ENCODE results near the gene ZNF581. TPM values are rescaled to one million over a fixed set of nuclear protein-coding genes. Genes with fewer than 3 reads are reported as not detected.

Gene ZNF581
- total RNA-seq, 1 experiment from 2014 or later, result 37.5 TPM

- no peaks in the 10 kb centered on the region for H3K9me3 ChIP-seq (ENCODE audit: low read length)
- no TSS peak for BruUV-seq (replicated peaks)
- peaks cover 12% of the 10 kb centered on the region for H3F3A ChIP-seq (ENCODE audit: low read length, unreplicated experiment)
- peaks cover 50% of the 10 kb centered on the region for H3K36me3 ChIP-seq (ENCODE audit: low read depth, low read length)
- ChIA-PET CTCF (interaction anchor here (1.0 kb wide), 3 partner anchors 14 to 39 kb away, joined by 5 to 7 read pairs (median 7); partner anchors contain the start of gene U2AF2), POLR2A (ENCODE audit: unreplicated experiment) (interaction anchor here (0.6 kb wide), 1 partner anchor 112 kb away, joined by 10 read pairs; no protein-coding TSS in a partner anchor)
- intact Hi-C loops (cut with micrococcal nuclease), result loop anchor here (2.0 kb wide), 1 partner anchor 14 kb away; no protein-coding TSS in a partner anchor
- H3K27ac ChIP-seq (ENCODE audit: low read length), result no peak overlapping the region
- no peaks in the 10 kb centered on the region for H3K9me2 ChIP-seq (replicated peaks; ENCODE audit: low read length)
- no peak for DNase-seq
- no peaks in the 10 kb centered on the region for H3K27me3 ChIP-seq (ENCODE audit: low read length)
- peaks cover 85% of the 10 kb centered on the region for H3K79me2 ChIP-seq (ENCODE audit: low read length)
- no peak overlapping the region for H3K4me2 ChIP-seq (ENCODE audit: low read length)
- no peak for TF ChIP-seq EZH2phosphoT487 (IDR thresholded peaks at IDR 0.05; ENCODE audit: borderline replicate concordance, low read length)
- no peak for TF ChIP-seq CTCF (conservative IDR thresholded peaks at IDR 0.05; ENCODE audit: low read depth, low read length)
- no peak for TF ChIP-seq EZH2 (IDR thresholded peaks at IDR 0.05; ENCODE audit: low read length, unreplicated experiment)
- H2AFZ ChIP-seq (ENCODE audit: low read length), result no peak overlapping the region
- ATAC-seq, result no peak
- no peak overlapping the region for H3K4me3 ChIP-seq (ENCODE audit: low read length)
- peaks cover 43% of the 10 kb centered on the region for H4K20me1 ChIP-seq (ENCODE audit: low read length)
- H3K9ac ChIP-seq (ENCODE audit: low read length), result no peak overlapping the region
- peaks cover 5% of the 10 kb centered on the region; the same call in 1 of the 2 replicates for H3K4me1 ChIP-seq (ENCODE audit: insufficient read depth, low read length)
Measured at GRCh38 chr19:55671054-55671378, 27.6 kb downstream of the ZNF581 start.

GRCh38 chr19:55672418-55672817, 29.0 kb downstream of the ZNF581 start:
- no peaks in the 10 kb centered on the region for H3K9me2 ChIP-seq (replicated peaks; ENCODE audit: low read length)
- TF ChIP-seq EZH2 (IDR thresholded peaks at IDR 0.05; ENCODE audit: low read length, unreplicated experiment) (no peak), CTCF (conservative IDR thresholded peaks at IDR 0.05; ENCODE audit: low read depth, low read length) (no peak), EZH2phosphoT487 (IDR thresholded peaks at IDR 0.05; ENCODE audit: borderline replicate concordance, low read length) (no peak)
- H3K4me2 ChIP-seq (ENCODE audit: low read length), result no peak overlapping the region
- peaks cover 41% of the 10 kb centered on the region for H4K20me1 ChIP-seq (ENCODE audit: low read length)
- no peak overlapping the region for H3K9ac ChIP-seq (ENCODE audit: low read length)
- H3F3A ChIP-seq (ENCODE audit: low read length, unreplicated experiment), result peaks cover 12% of the 10 kb centered on the region
- peaks cover 36% of the 10 kb centered on the region for H3K36me3 ChIP-seq (ENCODE audit: low read depth, low read length)
- H3K27ac ChIP-seq (ENCODE audit: low read length), result no peak overlapping the region
- no peaks in the 10 kb centered on the region for H3K9me3 ChIP-seq (ENCODE audit: low read length)
- peaks cover 14% of the 10 kb centered on the region for H3K4me1 ChIP-seq (ENCODE audit: insufficient read depth, low read length)
- H2AFZ ChIP-seq (ENCODE audit: low read length), result no peak overlapping the region
- ChIA-PET CTCF (no interaction called here), POLR2A (ENCODE audit: unreplicated experiment) (interaction anchor here (0.6 kb wide), 1 partner anchor 8 kb away, joined by 3 read pairs; no protein-coding TSS in a partner anchor)
- no peak for ATAC-seq
- no TSS peak for BruUV-seq (replicated peaks)
- no peak for DNase-seq
- H3K79me2 ChIP-seq (ENCODE audit: low read length), result peaks cover 85% of the 10 kb centered on the region
- intact Hi-C loops (cut with micrococcal nuclease), result no loop called here
- no peaks in the 10 kb centered on the region for H3K27me3 ChIP-seq (ENCODE audit: low read length)
- H3K4me3 ChIP-seq (ENCODE audit: low read length), result no peak overlapping the region

- H3K79me2 ChIP-seq (ENCODE audit: low read length), result peaks cover 86% of the 10 kb centered on the region
- no peak overlapping the region for H3K4me2 ChIP-seq (ENCODE audit: low read length)
- ChIA-PET POLR2A (ENCODE audit: unreplicated experiment) (interaction anchor here (0.9 kb wide), 1 partner anchor 394 kb away, joined by 5 read pairs; no protein-coding TSS in a partner anchor), CTCF (no interaction called here)
- BruUV-seq (replicated peaks), result no TSS peak
- peaks cover 37% of the 10 kb centered on the region for H4K20me1 ChIP-seq (ENCODE audit: low read length)
- ATAC-seq, result no peak
- no peak for TF ChIP-seq CTCF (conservative IDR thresholded peaks at IDR 0.05; ENCODE audit: low read depth, low read length)
- TF ChIP-seq EZH2 (IDR thresholded peaks at IDR 0.05; ENCODE audit: low read length, unreplicated experiment), result no peak
- no peak for TF ChIP-seq EZH2phosphoT487 (IDR thresholded peaks at IDR 0.05; ENCODE audit: borderline replicate concordance, low read length)
- H2AFZ ChIP-seq (ENCODE audit: low read length), result no peak overlapping the region
- H3K27ac ChIP-seq (ENCODE audit: low read length), result no peak overlapping the region
- no peaks in the 10 kb centered on the region for H3K9me3 ChIP-seq (ENCODE audit: low read length)
- H3K4me3 ChIP-seq (ENCODE audit: low read length), result no peak overlapping the region
- intact Hi-C loops (cut with micrococcal nuclease), result no loop called here
- H3K36me3 ChIP-seq (ENCODE audit: low read depth, low read length), result peaks cover 37% of the 10 kb centered on the region
- no peak overlapping the region for H3K9ac ChIP-seq (ENCODE audit: low read length)
- no peak for DNase-seq
- no peaks in the 10 kb centered on the region for H3K9me2 ChIP-seq (replicated peaks; ENCODE audit: low read length)
- H3K4me1 ChIP-seq (ENCODE audit: insufficient read depth, low read length), result peaks cover 14% of the 10 kb centered on the region
- H3F3A ChIP-seq (ENCODE audit: low read length, unreplicated experiment), result peaks cover 12% of the 10 kb centered on the region
- H3K27me3 ChIP-seq (ENCODE audit: low read length), result no peaks in the 10 kb centered on the region
Measured at GRCh38 chr19:55673465-55673864, 30.0 kb downstream of the ZNF581 start.
